ENCODE measurements around the gene SUPT16H. TPM values are rescaled to one million over a fixed set of nuclear protein-coding genes. Genes with fewer than 3 reads are reported as not detected.

Gene SUPT16H
- total RNA-seq, 1 experiment from 2014 or later, result 196 TPM

DNA sequence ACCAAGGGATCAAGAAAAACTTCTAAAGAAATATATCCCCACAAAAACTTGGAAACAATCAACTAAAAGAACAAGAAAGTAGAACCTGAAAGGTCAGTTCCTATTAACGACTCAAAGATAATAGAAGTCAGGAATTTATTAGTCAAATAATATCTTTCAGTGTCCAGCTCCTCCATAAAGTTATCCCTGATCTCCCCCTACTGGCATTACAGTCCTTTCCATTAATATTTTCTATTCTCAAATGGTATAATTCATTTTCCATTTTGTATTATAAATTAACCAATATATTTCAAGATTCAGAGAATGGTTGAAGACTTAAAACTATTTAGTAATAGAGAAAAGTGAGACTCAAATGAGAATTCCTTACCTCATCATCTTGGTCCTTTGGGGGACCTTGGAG lies 11.6 kb upstream of the SUPT16H start:
- H3K4me1 ChIP-seq (ENCODE audit: insufficient read depth, low read length, poor library complexity, severe bottlenecking), result no peaks in the 10 kb centered on the region
- no peaks in the 10 kb centered on the region for H3K9me3 ChIP-seq (ENCODE audit: low read depth, low read length, poor library complexity, severe bottlenecking)
- no peak overlapping the region for H3K4me3 ChIP-seq (ENCODE audit: low read depth, low read length, poor library complexity, severe bottlenecking)
- H3K27ac ChIP-seq (ENCODE audit: low read depth, low read length, poor library complexity, severe bottlenecking), result no peak overlapping the region
- no TSS peak for BruUV-seq (replicated peaks)
- intact Hi-C loops (cut with micrococcal nuclease; ENCODE audit: unreplicated experiment), result no loop called here
- no peaks in the 10 kb centered on the region for H3K27me3 ChIP-seq (replicated peaks; ENCODE audit: insufficient read depth, low read depth, low read length, poor library complexity)
- no peak for DNase-seq (ENCODE audit: low spot score)
- POLR2A ChIA-PET (ENCODE audit: low non-redundant PET), result no interaction called here
- CTCF ChIA-PET, result no interaction called here
- H3K36me3 ChIP-seq (ENCODE audit: insufficient read depth, low read length, poor library complexity, severe bottlenecking), result peaks cover 91% of the 10 kb centered on the region
- no peak for TF ChIP-seq EZH2 (IDR thresholded peaks at IDR 0.05; ENCODE audit: borderline replicate concordance, low read depth, low read length, poor library complexity, severe bottlenecking)
- TF ChIP-seq, protein P1, sequence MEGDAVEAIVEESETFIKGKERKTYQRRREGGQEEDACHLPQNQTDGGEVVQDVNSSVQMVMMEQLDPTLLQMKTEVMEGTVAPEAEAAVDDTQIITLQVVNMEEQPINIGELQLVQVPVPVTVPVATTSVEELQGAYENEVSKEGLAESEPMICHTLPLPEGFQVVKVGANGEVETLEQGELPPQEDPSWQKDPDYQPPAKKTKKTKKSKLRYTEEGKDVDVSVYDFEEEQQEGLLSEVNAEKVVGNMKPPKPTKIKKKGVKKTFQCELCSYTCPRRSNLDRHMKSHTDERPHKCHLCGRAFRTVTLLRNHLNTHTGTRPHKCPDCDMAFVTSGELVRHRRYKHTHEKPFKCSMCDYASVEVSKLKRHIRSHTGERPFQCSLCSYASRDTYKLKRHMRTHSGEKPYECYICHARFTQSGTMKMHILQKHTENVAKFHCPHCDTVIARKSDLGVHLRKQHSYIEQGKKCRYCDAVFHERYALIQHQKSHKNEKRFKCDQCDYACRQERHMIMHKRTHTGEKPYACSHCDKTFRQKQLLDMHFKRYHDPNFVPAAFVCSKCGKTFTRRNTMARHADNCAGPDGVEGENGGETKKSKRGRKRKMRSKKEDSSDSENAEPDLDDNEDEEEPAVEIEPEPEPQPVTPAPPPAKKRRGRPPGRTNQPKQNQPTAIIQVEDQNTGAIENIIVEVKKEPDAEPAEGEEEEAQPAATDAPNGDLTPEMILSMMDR (conservative IDR thresholded peaks at IDR 0.05; ENCODE audit: low read depth, low read length), result no peak

DNA sequence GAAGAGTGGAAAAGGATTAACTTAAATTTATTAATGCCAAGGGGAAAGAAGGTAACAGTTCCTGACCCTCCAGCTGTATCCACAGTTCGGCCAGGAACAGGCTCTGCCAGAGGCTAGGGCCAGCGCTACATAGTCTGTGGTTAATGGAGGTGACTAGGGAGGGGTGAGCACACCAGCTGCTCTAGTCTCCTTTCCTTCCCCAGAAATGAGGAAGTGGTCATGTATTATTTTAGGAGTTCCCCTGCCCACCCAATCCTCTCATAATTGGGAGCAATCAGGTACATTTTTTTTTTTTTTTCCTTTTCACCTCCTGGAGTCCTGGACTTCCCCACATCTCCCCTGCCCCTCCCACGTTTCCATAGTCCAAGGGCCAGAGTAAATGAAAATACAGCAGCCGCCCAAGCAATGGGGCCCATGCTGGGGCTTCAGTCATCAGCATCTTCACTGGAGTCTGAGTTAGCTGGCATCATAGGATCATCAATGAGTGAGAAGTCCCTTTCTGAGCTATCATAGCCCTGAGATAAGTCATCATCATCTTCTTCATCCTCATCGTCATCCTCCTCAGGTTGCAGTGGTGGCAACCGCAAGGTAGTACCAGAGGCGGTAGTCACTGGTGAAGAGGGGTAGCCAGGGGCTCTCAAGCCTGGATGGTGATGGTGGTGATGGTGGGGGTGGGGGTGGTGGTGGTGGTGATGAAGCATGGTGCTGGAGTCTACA lies 1.5 kb upstream of the SUPT16H start:
- Histone ChIP-seq H3K36me3 (ENCODE audit: insufficient read depth, low read length, poor library complexity, severe bottlenecking) (peaks cover 47% of the 10 kb centered on the region), H3K27me3 (replicated peaks; ENCODE audit: insufficient read depth, low read depth, low read length, poor library complexity) (no peaks in the 10 kb centered on the region), H3K9me3 (ENCODE audit: low read depth, low read length, poor library complexity, severe bottlenecking) (no peaks in the 10 kb centered on the region), H3K27ac (ENCODE audit: low read depth, low read length, poor library complexity, severe bottlenecking) (peak overlapping the region; percentile 96), H3K4me1 (ENCODE audit: insufficient read depth, low read length, poor library complexity, severe bottlenecking) (peaks cover 22% of the 10 kb centered on the region), H3K4me3 (ENCODE audit: low read depth, low read length, poor library complexity, severe bottlenecking) (no peak overlapping the region)
- CTCF ChIA-PET, result no interaction called here
- DNase-seq (ENCODE audit: low spot score), result no peak
- TF ChIP-seq, protein P1 (conservative IDR thresholded peaks at IDR 0.05; ENCODE audit: low read depth, low read length), result no peak
- no peak for TF ChIP-seq EZH2 (IDR thresholded peaks at IDR 0.05; ENCODE audit: borderline replicate concordance, low read depth, low read length, poor library complexity, severe bottlenecking)
- POLR2A ChIA-PET (ENCODE audit: low non-redundant PET), result no interaction called here
- intact Hi-C loops (cut with micrococcal nuclease; ENCODE audit: unreplicated experiment), result no loop called here
- BruUV-seq (replicated peaks), result no TSS peak

DNA sequence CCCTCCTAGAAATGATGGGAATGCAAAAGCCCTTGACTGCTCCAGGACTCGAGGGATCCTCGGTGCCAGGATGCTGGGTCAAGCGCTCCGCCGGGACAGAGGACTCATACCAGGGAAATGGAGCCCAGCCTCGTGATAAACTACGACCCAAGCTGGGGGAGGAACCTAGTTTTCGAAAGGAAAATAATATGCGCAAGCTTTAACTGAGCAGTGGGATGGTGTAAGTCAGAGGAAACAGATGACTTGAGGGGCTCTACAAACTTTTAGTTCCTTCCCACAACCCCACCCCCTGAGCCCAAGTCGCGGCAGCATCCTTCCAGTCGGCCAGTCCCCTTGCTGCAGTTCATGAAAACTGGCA lies 654 bp upstream of the SUPT16H start:
- no peak for DNase-seq (ENCODE audit: low spot score)
- H3K4me3 ChIP-seq (ENCODE audit: low read depth, low read length, poor library complexity, severe bottlenecking), result peak overlapping the region; percentile 75
- TF ChIP-seq, protein P1 (conservative IDR thresholded peaks at IDR 0.05; ENCODE audit: low read depth, low read length), result no peak
- TF ChIP-seq EZH2 (IDR thresholded peaks at IDR 0.05; ENCODE audit: borderline replicate concordance, low read depth, low read length, poor library complexity, severe bottlenecking), result no peak
- no peaks in the 10 kb centered on the region for H3K27me3 ChIP-seq (replicated peaks; ENCODE audit: insufficient read depth, low read depth, low read length, poor library complexity)
- intact Hi-C loops (cut with micrococcal nuclease; ENCODE audit: unreplicated experiment), result loop anchor here (5.0 kb wide), 2 partner anchors 117 to 173 kb away; partner anchors contain the start of gene HNRNPC
- H3K27ac ChIP-seq (ENCODE audit: low read depth, low read length, poor library complexity, severe bottlenecking), result peak overlapping the region; percentile 96
- BruUV-seq (replicated peaks), result TSS peak; percentile 59
- CTCF ChIA-PET, result no interaction called here
- POLR2A ChIA-PET (ENCODE audit: low non-redundant PET), result interaction anchor here (0.7 to 0.9 kb wide), 2 partner anchors 313 to 314 kb away, joined by 5 to 8 read pairs; no protein-coding TSS in a partner anchor
- no peaks in the 10 kb centered on the region for H3K9me3 ChIP-seq (ENCODE audit: low read depth, low read length, poor library complexity, severe bottlenecking)
- H3K36me3 ChIP-seq (ENCODE audit: insufficient read depth, low read length, poor library complexity, severe bottlenecking), result peaks cover 39% of the 10 kb centered on the region
- peaks cover 22% of the 10 kb centered on the region for H3K4me1 ChIP-seq (ENCODE audit: insufficient read depth, low read length, poor library complexity, severe bottlenecking)

All from A673 (cell line).